ENCODE results near the gene ANKRD49.

ANKRD49 gene

DNA sequence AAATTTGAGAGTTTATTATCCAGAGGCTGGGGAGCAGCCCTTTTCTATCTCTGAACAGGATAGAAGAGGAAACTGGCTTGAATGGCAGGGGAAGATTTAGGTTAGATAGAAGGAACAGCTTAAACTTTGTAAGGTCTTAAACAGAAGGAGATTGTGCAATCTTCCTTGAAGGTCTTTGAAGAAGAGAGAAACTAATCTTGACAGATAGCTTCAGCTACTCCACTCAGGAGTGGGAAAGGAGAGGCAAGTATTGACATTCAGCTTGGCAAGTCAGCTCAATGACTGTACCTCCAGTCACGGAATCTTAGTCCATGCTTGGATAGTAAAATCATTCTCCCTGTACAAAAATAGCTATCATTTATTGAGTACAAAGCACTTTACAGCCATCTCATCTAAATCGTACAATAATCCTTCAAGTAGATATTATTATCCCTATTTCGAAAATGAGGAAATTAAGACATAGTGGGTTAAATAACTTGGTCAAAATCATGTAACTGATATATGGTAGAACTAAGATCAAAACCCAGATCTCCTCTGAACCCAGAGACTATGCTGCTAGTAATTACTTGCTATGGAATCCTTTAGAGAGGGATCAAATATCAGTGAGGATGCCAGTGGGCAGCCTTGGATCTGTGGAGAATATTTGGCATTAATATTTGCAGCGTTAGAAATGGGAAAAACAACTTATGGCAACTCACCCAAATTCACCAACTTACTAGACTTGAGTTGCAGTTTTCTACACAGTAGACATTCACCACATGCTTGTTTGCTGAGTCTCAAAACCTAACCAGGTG is 33.1 kb downstream of the ANKRD49 start:
- DNase-seq (ENCODE audit: low read depth), result no peak
- H3K4me3 ChIP-seq (ENCODE audit: low read depth, low read length), result no peak overlapping the region
- TF ChIP-seq, protein P1, sequence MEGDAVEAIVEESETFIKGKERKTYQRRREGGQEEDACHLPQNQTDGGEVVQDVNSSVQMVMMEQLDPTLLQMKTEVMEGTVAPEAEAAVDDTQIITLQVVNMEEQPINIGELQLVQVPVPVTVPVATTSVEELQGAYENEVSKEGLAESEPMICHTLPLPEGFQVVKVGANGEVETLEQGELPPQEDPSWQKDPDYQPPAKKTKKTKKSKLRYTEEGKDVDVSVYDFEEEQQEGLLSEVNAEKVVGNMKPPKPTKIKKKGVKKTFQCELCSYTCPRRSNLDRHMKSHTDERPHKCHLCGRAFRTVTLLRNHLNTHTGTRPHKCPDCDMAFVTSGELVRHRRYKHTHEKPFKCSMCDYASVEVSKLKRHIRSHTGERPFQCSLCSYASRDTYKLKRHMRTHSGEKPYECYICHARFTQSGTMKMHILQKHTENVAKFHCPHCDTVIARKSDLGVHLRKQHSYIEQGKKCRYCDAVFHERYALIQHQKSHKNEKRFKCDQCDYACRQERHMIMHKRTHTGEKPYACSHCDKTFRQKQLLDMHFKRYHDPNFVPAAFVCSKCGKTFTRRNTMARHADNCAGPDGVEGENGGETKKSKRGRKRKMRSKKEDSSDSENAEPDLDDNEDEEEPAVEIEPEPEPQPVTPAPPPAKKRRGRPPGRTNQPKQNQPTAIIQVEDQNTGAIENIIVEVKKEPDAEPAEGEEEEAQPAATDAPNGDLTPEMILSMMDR (IDR thresholded peaks at IDR 0.05; ENCODE audit: low read depth, low read length, missing control alignments), result no peak

DNA sequence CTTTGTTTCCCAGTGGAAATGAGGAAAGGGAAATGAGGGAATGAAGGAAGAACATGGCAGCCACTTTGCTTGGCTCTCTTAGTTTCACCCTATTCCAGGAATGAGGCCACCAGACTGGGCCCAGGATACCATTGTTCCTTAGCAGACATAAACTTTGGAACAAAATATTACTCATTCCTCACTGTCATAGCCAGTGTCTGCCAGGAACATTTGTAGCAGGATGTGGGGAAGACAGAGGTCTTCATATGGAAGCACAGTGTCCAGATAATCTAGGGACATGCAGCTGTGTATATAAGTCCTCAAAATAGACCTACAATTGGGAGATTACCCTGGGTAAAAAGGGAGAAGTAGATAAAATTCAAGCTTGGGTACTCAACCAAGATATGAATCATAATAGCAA is 34.8 kb downstream of the ANKRD49 start:
- DNase-seq (ENCODE audit: low read depth), result no peak

DNA sequence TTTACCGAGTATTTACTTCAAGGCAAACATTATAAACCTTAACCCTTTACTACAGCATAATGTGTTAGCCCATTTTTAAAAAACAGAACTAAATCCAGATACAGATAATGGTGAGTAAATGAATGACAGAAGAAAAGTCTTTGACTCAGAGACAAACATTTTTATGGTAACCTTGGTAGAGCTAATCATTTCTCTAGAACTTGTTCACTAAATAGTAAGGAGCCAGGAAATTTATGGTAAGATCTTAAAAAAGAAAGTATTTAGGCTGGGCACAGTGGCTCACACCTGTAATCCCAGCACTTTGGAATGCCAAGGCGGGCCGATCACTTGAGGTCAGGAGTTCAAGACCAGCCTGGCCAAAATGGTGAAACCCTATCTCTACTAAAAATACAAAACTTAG is 38.4 kb downstream of the ANKRD49 start:
- TF ChIP-seq, protein P1 (IDR thresholded peaks at IDR 0.05; ENCODE audit: low read depth, low read length, missing control alignments), result no peak
- no peak overlapping the region for H3K4me3 ChIP-seq (ENCODE audit: low read depth, low read length)
- DNase-seq (ENCODE audit: low read depth), result no peak

More for the DNA sequence above, 34.8 kb downstream of the ANKRD49 start:
- H3K4me3 ChIP-seq (ENCODE audit: low read depth, low read length), result no peak overlapping the region
- TF ChIP-seq, protein P1 (IDR thresholded peaks at IDR 0.05; ENCODE audit: low read depth, low read length, missing control alignments), result no peak

DNA sequence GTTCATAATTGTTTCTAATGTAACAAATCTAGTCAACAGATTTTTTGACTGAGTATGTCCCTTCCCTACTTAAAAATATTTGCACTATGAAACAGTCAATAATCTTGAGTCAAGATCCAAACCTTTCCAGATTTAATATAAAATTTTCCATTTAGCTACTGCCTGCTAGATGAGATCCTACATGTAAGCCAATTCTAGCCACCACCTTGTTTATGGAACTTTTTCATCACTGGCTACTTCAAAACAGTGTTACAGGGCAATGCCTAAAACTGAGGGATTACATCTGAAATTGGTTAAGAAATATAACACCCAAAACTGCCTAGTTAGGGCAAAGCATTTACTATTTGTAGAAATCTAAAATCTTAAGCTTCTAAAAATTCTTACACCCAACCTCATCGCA is 39.4 kb downstream of the ANKRD49 start:
- TF ChIP-seq, protein P1 (IDR thresholded peaks at IDR 0.05; ENCODE audit: low read depth, low read length, missing control alignments), result no peak
- H3K4me3 ChIP-seq (ENCODE audit: low read depth, low read length), result no peak overlapping the region
- DNase-seq (ENCODE audit: low read depth), result no peak

DNA sequence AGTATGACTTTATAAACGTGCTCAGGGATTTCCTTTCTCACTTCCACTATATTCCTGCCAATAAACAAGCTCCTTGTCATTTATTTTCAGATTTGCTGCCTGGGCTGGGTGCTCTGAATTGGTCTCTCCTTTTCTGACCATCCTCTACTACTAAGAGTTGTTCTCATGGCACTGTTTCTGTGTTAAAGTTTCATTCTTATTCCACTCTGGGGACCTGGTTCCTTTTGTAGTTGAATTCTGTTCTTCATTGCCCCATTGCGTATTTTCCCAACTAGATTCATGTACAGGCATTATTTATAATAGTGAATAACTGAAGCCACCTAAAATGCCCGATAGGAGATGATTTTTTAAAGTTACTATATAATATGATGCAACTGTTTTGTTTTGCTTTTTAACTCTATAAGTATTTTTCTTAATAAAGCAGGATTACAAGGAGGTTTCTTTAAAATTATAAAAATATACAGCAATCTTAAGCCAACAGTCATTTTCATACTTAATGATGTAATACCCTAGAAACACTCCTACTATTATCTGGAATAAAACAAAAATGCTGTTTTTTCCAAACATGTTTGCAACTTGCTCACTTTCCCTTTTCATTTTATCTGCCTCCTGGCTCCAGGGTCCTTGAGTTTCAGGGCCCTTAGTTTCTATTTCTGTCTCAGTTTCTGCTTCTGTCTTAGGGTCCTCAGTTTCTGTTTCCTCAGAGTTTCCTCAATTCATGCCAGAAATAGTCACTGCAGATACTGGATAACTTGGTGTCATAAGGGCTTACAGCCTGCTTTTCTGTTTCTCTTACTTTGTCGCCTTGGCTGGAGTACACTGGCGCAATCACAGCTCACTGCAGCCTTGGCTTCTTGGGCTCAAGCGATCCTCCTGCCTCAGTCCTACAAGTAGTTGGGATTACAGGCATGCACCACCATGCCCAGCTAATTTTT is 40.2 kb downstream of the ANKRD49 start:
- H3K4me3 ChIP-seq (ENCODE audit: low read depth, low read length), result no peak overlapping the region
- no peak for DNase-seq (ENCODE audit: low read depth)
- TF ChIP-seq, protein P1 (IDR thresholded peaks at IDR 0.05; ENCODE audit: low read depth, low read length, missing control alignments), result no peak

DNA sequence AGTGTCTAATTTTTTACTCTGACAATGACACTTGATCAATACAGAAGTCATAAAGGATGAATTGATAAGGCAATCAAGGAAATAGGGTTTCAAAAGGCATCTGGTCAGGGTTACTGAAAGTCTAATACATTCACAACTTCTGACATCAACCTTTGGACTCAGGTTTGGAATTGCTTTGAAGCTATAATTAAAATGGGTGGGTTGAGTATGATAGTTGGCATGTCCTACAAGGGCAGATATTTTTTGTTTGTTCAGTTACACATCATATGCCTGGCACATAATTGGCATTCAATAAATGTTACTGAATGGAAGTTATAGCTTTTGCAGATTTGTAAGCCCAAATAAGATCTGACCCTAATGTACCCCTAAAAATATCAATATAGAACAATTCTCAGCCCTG is 42.6 kb downstream of the ANKRD49 start:
- no peak for DNase-seq (ENCODE audit: low read depth)
- H3K4me3 ChIP-seq (ENCODE audit: low read depth, low read length), result no peak overlapping the region
- TF ChIP-seq, protein P1 (IDR thresholded peaks at IDR 0.05; ENCODE audit: low read depth, low read length, missing control alignments), result no peak
